Activated CD4-positive, alpha-beta T cell treated with anti-CD3 and anti-CD28 coated beads, Interleukin-2, amount 50 U/mL, for 4 hours (primary cell): Measurements from ENCODE around the gene UQCC5.

Source experiments
- DNase-seq, 2 experiments: peaks; one replicate each; pipeline ENCODE4 v3.0.0-alpha.2; 2020

UQCC5 gene

DNA sequence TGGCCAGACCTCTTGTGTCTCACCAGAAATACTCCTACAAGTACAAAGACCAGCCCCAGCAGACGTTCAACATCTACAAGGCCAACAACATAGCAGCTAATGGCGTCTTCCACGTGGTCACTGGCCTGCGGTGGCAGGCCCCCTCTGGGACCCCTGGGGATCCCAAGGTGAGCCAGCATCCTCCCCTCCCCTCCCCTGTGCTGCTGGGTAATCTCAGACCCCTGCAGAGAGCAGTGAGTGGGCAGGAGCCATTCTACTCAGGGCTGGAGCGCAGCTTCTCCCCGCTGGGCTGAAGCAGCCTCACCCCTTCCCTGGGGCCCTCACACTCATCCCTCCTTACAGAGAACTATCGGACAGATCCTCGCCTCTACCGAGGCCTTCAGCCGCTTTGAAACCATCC is 31.4 kb upstream of the UQCC5 start:
- DNase-seq: no peak

DNA sequence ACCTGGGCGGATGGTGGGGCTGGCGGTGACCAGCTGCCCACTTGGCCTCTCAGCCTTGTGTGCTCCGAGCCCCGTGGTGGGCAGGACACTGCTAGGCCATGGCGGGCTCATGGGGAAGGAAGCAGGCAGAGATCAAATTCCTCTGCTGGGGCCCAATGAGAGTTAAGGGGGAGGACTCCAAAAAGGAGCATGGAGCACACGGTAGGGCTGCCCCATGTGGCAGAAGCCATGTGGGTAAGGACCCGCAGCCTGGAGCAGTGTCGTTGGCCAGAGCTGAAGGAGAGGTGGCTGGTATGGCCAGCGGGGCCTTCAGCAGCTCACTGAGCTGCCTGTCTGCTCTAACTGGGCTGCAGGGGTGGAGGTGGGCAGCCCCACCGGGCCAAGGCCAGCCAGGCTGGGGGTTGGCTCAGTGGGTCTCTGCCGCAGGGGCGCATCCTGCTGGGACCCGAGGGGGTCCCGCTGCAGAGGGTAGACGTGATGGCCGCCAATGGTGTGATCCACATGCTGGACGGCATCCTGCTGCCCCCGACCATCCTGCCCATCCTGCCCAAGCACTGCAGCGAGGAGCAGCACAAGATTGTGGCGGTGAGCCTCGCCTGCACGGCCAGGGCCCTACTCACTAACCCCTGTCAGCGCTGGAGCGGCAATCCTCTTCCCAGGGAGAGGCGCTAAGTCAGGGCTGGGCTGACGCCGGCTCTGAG is 30.0 kb upstream of the UQCC5 start:
- DNase-seq: no peak

DNA sequence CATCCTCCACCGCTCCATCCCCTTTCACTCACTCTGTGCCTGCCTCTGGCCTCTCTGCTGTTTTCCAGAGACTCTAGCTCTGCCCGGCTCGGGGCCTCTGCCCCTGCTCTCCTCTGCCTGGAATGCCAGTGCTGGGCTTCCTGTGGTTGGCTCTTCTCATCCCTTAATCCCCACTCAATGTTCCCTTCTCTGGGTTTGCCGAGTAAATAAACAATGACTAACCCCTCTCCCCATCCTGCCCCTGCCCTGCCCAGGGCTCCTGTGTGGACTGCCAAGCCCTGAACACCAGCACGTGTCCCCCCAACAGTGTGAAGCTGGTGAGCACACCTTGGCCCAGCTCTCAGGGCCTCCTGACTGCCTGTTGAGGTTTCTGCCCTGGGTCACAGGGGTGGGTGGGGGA is 29.0 kb upstream of the UQCC5 start:
- no peak for DNase-seq

DNA sequence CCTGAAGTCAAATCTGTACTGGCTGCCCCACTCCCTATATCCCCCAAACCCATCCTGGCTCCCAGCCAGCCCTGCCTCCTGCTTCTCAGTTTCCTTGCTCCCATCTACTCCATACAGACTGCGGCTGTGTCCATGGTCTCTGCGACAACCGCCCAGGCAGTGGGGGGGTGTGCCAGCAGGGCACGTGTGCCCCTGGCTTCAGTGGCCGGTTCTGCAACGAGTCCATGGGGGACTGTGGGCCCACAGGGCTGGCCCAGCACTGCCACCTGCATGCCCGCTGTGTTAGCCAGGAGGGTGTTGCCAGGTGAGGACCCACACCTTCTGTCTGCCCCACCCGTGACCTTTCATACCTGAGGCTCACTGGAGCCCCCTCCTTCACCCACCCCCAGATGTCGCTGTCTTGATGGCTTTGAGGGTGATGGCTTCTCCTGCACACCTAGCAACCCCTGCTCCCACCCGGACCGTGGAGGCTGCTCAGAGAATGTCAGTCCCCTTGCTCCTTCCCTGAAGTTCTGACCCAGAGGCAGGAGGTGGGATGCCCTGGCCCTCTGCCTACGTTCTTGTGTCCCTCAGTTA is 26.6 kb upstream of the UQCC5 start:
- DNase-seq: no peak

DNA sequence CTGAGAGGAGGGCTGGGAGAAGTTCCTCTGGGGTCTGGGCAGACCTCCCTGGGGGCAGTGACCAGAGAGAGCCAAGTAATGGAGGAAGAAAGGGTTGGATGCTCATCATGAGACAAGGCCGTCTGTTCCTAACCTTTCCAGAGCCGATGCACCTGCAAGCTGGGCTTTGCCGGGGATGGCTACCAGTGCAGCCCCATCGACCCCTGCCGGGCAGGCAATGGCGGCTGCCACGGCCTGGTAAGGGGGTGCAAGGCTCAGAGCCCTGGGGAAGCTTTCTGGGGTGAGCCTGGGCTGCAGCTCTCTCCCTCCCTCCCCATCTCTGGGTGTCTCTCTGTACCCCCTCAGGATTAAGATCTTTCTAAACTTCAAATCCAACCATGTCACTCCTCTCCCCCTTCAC is 24.9 kb upstream of the UQCC5 start:
- no peak for DNase-seq

DNA sequence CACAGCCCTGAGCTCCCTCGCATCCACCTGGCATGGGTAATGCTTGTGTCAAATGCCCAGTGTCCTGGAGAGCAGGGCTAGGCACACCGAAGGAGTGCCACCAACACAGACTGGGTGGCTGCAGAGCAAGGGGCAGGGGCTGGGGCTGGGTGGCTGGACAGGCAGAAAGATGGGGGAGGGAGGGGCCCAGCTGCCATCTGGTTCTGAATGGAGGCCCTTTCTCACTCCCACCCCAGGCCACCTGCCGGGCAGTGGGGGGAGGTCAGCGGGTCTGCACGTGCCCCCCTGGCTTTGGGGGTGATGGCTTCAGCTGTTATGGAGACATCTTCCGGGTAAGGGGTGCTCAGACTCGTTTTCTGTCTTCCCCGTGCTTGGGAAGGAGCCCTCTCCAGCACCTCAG is 24.3 kb upstream of the UQCC5 start:
- DNase-seq: no peak

DNA sequence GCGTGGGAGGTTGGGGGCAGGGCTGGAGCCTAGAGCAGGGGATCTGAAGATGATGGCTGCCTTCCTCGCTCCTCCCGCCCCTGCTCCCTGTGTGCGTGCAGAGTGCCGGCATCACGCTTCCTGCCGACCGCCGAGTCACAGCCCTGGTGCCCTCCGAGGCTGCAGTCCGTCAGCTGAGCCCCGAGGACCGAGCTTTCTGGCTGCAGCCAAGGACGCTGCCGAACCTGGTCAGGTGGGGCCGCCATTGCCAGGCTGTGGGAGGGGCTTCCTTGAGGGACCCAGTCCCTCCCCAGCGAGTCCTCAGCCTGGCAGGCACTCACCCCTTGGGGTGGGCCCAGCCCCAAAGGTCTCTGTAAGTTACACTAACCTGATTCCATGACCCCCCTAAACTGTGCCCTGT is 23.7 kb upstream of the UQCC5 start:
- DNase-seq: no peak

DNA sequence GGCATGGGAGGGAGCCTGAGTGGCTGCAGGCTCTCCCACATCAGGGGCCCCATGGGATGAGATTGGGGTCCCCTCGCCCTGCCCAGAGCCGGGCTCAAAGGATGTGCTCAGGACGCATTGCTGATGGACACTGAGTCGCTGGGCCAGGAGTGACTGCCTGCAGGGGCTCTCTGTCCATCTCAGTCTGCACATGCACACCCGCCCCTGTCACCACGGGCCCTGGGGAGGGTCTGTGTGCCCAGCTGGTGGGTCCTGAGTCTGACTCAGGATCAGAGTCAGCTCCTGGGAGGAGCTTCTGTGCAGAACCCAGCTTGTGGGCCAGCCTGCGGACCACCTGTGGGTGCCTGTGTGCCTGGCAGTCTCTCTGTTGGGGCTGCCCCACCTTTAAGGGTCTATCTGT is 23.1 kb upstream of the UQCC5 start:
- DNase-seq: no peak

DNA sequence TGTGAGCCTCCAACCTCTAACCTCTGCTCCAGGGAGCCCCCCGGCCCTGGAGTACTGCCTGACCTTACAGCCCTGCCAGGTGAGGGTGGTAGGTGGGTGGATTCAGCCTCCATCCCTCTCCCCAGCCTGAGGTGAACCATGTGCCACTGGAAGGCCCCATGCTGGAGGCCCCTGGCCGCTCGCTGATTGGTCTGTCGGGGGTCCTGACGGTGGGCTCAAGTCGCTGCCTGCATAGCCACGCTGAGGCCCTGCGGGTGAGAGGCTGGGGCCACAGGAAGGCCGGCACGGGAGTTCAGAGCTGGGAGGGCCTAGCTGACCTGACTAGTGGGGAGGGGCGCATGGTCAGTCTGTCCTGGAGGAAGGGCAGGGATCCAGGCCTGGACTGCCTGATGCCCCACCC is 21.8 kb upstream of the UQCC5 start:
- no peak for DNase-seq

DNA sequence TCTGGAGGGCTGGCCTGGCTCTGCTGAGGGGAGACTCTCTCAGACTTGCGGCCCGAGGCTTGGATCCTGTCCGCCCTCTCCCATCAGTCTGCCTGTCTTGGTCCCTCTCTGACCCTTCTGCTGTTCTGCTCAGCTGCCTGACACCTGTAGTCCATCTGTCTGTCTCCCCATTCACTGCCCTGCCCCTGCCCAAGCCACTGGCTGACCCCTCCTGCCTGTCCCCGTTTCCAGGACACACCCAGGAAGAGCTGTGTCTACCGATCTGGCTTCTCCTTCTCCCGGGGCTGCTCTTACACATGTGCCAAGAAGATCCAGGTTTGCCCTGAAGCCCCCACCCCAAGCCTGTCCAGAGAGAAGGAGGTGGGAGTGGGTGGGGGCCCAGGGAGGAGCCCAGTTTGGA is 21.2 kb upstream of the UQCC5 start:
- DNase-seq: no peak

DNA sequence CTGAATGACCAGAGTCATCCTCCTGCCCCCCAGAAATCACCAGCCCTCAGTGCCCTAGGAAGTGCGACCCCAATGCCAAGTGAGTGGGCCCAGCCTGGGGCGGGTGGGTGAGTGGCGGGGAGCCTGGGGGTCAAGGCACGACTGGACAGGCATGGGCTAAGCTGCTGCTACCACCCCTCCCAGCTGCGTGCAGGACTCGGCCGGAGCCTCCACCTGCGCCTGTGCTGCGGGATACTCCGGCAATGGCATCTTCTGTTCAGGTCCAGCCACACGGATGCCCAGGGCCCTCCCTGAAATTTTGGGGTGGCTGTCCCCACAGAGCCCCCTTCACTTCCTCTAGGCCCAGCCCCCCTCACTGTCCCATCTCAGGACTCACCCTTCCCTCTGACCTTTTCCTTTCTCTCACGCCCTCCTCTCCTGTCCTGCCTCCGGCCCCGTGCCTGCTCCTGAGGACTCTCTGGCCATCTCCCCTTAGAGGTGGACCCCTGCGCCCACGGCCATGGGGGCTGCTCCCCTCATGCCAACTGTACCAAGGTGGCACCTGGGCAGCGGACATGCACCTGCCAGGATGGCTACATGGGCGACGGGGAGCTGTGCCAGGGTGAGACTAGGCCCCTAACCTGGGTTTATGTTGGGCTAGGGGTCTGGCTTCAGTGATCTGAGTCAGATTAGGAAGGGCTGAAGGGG is 19.8 kb upstream of the UQCC5 start:
- no peak for DNase-seq

DNA sequence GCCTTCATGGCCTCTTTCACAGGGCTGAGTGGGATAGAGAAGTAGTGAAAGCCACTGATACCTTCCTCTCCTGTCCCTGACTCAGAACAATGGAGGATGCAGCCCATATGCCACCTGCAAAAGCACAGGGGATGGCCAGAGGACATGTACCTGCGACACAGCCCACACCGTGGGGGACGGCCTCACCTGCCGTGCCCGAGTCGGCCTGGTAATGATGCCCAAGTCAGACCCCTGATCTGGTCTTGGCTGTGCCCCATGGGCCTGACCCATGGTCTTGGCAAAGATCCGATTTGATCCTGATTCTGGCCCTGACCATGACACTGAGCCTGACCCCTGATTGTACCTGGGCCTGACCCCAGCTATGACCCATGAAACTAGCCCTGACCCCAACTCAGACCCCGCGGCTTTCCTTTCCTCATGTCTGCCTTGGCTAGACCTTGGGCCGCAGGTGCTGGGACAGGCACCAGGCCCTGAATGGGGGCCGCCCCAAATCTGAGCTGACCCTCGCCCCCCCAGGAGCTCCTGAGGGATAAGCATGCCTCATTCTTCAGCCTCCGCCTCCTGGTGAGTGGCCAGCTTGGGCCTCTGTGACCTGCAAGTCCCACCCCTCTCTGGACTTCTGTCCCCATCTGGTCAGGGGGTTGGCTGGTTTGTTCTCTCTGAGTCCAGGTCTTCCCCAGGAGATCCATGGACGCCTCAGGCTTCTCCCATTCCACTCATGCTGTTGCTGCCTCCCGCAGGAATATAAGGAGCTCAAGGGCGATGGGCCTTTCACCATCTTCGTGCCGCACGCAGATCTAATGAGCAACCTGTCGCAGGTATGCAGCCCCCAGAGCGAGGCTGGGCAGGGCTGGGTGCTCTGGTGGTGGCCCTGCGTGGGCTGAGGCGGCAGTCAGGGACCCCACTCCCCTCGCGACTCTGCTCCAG is 18.3 kb upstream of the UQCC5 start:
- DNase-seq: no peak

DNA sequence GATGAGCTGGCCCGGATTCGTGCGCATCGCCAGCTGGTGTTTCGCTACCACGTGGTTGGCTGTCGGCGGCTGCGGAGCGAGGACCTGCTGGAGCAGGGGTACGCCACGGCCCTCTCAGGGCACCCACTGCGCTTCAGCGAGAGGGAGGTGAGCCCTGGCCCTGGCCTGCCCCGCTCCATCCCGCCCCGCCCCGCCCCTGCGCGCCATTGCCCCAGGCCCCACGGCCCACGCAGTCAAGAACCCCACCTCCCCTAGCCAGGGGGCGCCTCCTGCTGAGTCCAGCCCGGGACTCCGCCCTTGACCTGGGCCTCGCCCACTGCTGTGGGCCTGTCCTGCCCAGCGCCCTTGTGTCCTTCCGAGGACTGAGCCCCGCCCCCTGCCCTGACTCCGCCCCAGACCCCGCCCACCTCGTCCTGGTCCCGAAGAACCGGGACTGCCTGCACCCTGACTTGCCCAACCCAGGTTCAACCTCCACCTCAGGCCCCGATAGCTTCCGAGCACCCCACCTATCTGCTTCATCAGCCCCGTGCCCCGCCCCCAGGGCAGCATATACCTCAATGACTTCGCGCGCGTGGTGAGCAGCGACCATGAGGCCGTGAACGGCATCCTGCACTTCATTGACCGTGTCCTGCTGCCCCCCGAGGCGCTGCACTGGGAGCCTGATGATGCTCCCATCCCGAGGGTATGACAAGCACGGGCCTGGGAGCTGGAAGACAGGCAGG is 17.5 kb upstream of the UQCC5 start:
- DNase-seq: no peak

DNA sequence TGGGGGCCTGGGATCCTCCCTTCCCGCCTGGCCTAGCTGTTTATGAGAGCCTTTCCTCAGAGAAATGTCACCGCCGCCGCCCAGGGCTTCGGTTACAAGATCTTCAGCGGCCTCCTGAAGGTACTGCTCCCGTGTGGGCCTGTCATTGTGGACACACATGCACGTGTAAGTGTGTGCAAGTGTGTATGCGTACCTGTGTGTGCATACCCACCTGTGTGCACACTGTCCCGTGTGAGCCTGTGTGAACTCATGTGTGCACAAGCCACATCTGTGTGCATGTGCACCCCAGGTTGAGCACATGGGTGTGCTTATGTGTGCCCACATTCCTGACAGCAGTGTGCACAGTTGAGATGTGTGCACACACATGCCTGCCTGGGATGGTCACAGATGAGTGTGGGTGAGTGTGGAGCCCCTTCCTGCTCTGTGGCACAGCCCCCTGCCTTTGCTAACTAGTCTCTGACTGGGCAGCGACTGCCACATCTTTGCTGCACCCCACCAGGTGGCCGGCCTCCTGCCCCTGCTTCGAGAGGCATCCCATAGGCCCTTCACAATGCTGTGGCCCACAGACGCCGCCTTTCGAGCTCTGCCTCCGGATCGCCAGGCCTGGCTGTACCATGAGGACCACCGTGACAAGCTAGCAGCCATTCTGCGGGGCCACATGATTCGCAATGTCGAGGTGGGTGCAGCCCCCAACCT is 16.8 kb upstream of the UQCC5 start:
- DNase-seq: no peak

DNA sequence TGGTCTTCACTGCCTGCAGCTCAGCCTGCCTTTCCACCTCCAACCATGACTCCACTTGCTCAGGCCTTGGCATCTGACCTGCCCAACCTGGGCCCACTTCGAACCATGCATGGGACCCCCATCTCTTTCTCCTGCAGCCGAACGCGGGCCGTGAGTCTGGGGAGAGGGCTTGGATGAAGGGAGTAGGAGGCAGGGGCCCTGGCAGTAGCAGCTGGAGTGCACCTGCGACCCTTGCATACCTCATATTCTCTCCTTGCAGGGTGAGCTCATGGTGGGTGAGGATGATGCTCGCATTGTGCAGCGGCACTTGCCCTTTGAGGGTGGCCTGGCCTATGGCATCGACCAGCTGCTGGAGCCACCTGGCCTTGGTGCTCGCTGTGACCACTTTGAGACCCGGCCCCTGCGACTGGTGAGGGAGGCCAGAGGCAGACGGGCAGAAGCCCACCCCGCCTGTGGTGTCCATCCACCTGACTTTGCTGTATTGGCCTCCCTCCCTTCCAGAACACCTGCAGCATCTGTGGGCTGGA is 16.2 kb upstream of the UQCC5 start:
- DNase-seq: no peak

DNA sequence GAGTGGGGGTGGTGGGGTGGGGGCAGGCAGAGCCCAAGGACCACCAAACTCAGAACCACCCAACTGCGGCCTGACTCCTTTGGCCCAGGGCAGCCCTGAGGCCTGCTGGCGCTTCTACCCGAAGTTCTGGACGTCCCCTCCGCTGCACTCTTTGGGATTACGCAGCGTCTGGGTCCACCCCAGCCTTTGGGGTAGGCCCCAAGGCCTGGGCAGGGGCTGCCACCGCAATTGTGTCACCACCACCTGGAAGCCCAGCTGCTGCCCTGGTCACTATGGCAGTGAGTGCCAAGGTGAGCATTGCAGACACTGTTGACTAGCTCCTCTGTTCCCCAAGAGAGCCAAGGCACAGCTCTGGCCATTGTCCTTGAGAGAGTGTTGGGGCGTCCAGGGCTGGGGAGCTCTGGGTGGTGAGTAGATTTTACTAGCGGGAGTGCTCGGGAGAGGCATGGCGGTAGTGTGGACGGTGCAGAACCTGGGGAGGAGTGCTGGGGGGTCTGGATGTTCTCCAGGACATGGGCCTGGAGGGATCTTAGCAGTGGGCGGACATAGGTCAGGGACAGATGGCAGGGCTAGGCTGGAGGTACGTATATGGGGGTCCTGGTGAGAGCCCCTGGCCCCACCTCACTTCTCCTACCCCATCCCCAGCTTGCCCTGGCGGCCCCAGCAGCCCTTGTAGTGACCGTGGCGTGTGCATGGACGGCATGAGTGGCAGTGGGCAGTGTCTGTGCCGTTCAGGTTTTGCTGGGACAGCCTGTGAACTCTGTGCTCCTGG is 15.5 kb upstream of the UQCC5 start:
- no peak for DNase-seq

DNA sequence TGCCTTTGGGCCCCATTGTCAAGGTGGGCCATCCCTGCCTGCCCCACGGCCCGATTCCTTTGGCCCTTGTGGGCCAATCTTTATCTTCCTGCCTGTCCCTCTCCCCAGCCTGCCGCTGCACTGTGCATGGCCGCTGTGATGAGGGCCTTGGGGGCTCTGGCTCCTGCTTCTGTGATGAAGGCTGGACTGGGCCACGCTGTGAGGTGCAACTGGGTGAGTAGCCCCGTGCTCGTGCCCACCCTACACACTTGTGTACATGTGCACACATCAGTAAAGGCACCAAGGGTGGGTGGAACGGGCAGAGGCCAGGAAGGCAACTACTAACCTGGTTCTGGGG is 14.9 kb upstream of the UQCC5 start:
- no peak for DNase-seq

DNA sequence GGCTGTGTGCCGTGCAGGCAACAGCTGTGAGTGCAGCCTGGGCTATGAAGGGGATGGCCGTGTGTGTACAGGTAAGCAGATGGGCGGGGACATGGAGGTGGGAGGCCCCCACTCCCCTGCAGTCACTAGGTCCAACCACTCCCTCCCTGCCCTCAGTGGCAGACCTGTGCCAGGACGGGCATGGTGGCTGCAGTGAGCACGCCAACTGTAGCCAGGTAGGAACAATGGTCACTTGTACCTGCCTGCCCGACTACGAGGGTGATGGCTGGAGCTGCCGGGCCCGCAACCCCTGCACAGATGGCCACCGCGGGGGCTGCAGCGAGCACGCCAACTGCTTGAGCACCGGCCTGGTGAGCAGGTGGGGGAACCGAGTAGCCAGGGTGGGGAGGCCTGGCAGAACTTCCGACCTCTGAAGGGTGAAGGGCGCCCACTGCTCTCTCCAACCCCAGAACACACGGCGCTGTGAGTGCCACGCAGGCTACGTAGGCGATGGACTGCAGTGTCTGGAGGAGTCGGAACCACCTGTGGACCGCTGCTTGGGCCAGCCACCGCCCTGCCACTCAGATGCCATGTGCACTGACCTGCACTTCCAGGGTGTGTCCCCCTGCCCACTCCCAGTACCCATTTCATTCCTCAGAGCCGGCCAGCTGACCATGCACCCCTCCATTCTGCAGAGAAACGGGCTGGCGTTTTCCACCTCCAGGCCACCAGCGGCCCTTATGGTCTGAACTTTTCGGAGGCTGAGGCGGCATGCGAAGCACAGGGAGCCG is 14.3 kb upstream of the UQCC5 start:
- DNase-seq: no peak

DNA sequence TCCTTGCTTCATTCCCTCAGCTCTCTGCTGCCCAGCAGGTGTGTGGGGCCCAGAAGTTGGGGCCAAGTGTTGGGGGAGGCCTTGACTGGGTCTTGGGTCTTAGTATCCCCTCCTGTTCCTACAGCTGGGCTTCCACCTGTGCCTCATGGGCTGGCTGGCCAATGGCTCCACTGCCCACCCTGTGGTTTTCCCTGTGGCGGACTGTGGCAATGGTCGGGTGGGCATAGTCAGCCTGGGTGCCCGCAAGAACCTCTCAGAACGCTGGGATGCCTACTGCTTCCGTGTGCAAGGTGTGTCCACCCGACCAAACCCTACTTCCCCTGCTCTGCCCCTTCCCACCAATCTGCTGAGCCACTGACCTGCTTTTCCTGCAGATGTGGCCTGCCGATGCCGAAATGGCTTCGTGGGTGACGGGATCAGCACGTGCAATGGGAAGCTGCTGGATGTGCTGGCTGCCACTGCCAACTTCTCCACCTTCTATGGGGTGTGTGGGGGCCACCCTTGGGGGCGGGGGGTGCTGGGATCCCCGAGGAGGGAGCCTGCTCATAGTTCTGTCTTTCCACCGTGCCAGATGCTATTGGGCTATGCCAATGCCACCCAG is 13.7 kb upstream of the UQCC5 start:
- DNase-seq: no peak
